Stimulated activated CD4-positive, alpha-beta T cell treated with anti-CD3 and anti-CD28 coated beads, Interleukin-1b, Interleukin-23, amount 100 ng/mL, for 48 hours (primary cell): Measurements from ENCODE around the gene ZC3H7A.

Experiments used
- DNase-seq: peaks from one replicate; pipeline ENCODE4 v3.0.0-alpha.2; 2020

The ZC3H7A gene

DNA sequence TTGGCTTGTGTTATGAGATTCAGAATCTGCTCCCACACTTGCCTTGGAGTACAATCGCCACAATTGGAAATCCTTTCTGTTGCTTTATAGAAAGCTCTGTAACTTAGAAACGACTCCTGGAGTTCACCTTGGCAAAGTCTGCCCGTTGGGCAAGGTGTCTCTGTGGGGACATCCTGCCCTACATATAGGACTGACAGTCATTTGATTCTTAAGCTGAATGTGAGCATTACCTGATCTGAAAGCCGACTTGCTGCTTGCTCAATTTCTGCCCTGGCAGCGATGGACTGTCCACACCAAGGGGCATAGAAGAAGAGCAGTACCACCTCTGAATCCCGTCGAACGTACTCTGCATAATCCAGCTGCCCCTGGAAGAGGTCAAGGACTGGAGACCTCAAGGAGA is 61.3 kb downstream of the ZC3H7A start:
- DNase-seq, result no peak

DNA sequence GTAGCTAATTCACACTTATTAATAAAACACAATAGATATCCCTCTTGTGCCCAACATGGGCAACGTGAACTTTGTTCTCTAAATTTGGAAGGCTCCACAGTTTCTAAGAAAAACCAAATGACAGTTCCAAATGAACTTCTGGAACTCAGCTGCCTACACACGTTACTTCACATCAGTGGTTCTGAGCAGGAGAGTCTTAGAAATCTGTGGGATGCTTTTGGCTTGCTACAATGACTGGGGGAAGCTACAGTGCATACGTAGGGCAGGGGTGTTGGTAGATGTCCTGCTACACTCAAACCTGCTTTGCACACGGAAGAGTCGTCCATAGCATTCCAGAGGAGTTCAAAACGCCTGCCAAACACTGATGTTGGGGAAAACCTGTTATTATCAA is 62.4 kb downstream of the ZC3H7A start:
- DNase-seq, result no peak

DNA sequence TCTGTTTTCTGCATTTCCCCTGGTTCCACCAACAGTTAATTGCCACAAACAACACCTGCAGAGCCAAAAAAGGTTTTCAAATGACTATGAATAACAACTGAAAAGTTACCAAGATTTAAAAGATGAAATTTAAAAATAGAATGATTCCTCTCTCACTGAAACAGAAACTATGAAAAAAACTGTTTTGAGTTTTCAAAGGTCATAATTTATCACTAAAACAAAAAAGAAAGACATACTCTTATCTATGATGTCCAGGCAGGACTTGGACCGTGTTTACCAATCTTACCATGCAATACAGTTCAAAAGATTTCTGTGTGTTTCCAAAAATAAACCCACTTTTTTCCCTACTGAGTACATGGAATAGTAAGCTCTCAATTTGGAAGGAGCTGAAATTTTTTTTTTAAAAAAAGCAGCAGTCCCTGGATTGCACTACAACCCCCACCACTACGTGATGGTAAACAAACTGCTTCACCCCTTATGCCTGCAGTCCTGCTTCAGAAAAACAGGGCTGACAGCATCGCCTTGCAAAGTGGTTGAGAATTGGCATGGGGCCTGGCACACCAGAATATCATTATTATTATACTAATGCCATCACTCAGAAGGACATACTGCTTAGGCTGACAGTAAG is 62.9 kb downstream of the ZC3H7A start:
- no peak for DNase-seq

DNA sequence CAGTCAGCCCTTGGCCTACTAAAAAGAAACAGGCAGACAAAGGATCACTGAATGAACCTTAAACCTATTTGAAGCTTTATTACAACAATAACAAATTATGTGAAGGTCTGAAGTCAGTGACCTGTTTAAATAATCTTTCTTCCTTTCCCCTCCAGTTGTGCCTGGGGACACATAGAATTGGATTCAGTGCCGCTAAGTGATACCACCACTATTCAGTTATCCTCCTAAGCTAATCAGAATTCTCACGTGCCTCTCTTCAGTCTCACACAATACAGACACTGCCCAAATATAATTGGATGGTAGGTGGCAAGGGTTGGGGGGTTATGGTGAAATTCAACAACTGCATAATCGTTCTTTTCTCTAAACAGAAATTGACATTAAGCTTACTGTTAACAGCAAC is 65.8 kb downstream of the ZC3H7A start:
- no peak for DNase-seq

DNA sequence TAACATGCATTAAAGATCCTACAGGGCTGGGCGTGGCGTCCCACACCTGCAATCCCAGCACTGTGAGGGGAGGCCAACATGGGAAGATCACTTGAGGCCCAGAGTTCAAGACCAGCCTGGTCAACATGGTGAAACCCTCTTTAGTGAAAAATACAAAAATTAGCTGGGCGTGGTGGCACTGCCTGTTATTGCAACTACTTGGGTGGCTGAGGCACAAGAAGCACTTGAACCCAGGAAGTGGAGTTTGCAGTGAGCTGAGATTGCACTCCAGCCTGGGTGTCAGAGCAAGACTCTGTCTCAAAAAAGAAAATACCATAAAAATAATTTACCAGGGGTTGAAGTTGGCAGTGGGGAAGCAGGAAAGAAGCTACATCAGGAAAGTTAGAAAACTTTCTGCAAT is 67.3 kb downstream of the ZC3H7A start:
- no peak for DNase-seq

GRCh38 chr16:11727796-11728543 is 69.1 kb downstream of the ZC3H7A start:
- no peak for DNase-seq

DNA sequence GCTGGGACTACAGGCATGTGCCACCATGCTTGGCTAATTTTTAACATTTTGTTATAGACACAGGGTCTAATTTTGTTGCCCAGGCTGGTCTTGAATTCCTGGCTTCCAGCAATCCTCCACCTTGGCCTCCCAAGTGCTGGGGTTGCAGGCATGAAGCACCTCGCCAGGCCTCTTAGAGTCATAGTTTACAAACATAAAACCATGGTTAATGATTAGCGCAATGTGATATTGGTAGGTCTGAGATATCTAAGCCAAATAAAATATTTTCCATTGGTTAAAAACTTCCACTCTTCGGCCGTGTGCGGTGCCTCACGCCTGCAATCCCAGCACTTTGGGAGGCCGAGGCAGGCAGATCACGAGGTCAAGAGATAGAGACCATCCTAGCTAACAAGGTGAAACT is 71.0 kb downstream of the ZC3H7A start:
- no peak for DNase-seq

DNA sequence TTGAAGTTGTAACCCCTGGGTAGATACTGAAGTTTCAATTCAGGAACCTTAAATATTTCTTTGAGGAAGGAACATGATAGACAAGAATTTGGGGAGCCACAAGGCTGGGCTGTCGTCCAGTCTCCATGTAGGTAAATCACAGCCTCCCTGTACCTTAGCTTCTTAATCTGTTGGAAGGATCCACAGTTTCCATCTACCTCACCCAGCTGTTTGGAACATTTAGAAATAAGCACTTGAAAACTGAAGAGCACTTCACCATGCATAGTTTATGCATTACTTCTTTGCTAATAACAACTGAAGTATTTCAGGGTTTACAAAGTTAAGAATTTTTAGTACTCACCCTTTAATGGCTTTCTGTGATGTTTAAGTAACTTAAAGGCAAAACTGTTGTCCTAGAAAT is 71.6 kb downstream of the ZC3H7A start:
- no peak for DNase-seq

GRCh38 chr16:11722468-11722808 is 74.6 kb downstream of the ZC3H7A start:
- DNase-seq, result no peak

DNA sequence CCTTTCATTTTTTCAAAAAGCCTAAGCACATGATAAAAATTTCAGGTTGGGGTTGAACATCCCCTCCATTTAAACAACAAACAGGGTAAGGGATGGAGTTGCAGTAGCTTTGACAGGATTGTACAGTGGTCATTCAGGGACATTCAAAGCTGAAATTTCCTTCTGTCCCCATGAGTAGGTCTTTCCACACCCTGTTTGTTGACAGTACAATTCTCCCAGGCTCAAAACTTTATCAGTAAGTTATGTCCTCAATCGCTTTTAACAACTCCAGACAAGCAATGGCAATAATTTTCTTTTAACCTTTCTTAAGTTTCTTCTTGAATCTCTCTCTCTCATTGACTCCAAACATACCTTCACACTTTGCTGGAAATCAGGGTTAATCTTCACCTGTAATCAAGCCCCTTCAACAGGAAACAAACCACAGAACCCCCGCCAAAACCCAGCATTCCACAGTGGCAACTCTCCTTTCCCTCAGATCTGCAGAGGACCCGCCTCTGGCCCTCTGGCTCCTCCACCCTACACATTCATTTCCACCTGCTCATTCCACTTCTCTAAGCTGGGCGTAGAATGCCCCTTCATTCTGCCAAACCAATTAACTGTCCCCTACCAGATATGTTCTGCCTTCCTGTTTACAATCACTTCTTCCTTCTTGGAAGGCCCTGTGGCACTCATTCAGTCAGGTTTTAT is 75.1 kb downstream of the ZC3H7A start:
- no peak for DNase-seq

DNA sequence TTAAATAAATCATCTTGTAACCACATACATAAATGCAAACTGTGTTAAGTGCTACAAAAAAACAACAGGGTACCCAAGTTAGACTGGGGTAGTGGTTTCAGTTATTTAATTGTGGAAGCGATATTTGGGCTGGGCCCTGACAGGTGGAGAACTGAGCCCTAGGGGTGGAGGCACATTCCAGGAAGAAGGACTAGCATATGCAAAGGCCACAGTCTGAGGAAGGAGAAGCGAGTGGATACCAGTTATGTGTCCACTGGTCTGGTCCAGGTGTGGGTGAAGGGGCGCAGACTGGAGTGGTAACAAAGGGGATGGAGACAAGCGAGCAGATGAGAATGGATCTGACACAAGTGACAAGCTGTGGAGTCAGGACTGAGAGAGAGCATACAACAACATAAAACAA is 77.3 kb downstream of the ZC3H7A start:
- no peak for DNase-seq

DNA sequence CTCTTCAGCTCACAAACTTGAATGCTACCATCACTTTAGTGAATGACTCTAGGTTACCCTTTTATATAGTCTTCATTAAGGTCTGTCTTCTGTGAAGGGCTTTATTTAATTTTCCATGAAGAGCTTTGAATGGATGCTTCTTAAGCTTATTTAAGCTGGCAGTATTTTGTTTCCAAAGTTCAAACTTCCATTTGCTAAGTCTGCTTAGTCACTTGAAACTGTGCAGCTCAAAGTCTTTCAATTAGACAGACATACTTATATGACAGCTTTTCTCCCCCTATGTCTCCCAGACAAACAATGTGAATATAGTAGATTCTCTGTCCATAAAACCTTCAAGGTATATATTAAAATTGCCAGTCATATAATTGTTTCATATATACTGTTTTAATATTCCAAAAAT is 77.9 kb downstream of the ZC3H7A start:
- no peak for DNase-seq

DNA sequence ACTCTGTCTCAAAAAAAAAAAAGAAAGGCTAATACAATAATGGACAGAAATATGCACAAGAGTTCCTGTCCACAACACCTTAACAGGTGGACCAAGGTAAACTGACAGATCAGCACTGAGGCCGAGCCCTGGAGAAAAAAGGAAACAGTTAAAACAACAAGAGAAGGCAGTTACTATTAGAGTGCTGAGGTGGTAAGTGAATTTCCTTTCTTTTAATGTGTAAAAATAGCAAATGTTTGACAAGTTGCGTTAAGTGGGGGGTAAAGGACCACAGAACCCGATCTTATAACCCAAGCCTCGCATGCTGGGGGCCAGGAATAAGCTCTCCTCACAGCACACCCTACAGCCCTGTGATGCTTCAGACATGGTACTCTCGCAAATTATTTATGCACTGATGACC is 79.2 kb downstream of the ZC3H7A start:
- no peak for DNase-seq

DNA sequence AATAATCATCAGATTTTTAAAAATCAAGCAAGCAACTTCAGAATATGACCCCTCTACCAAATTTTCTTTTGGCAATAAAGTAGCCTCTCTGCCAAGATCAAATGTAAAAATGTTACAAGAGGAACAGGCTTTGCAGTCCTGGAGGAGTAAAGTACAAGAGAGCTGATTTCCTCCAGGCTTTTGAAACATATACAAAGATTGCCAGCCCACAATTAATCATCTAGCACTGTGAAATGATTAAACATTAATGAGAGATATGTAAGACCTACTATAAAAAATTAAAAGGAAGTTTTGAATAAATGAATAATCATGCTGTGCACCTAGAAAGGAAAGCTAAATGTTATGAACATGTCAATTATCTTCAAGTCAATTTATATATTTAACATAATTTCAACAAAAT is 80.7 kb downstream of the ZC3H7A start:
- no peak for DNase-seq

GRCh38 chr16:11715246-11715947 is 81.7 kb downstream of the ZC3H7A start:
- no peak for DNase-seq

DNA sequence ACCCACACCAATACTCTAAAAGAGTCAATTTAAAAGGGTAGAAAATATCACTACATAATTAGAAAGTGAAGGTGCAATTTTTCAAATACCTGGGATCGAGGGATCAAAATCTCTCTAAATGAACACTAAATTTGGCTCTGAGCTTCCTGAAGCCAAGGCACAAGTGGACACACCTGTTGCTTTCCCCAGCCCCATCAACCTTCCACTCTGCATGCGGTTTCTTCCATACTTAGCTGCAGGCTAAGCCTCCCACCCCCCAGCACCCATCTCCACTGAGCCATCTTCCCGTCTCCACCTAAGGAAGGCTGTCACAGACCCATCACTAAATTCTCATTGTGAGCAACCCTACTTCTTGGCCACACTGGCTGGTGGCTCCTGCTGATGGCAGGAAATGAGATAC is 84.9 kb downstream of the ZC3H7A start:
- no peak for DNase-seq

DNA sequence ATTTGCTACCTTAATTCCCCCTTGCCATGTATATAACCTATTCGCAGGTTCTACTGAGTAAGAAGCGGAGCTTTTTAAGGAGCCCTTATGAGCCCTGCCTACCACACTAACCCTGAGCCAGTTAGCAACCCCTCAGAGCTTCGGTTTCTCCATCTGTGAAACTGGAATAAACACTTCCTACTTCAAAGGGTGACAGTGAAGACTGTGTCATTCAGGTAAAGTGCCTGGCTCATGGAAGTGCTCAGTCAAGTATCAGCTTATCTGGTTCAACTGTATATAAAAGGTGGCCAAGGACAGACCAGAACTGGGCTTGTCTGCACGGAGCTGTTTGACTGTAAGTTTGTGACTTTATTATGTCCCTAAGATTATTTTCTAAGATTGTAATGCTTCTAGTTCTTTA is 85.4 kb downstream of the ZC3H7A start:
- no peak for DNase-seq

- DNase-seq, result no peak
These were observed 88.6 kb downstream of the ZC3H7A start for GRCh38 chr16:11708421-11708820.

DNA sequence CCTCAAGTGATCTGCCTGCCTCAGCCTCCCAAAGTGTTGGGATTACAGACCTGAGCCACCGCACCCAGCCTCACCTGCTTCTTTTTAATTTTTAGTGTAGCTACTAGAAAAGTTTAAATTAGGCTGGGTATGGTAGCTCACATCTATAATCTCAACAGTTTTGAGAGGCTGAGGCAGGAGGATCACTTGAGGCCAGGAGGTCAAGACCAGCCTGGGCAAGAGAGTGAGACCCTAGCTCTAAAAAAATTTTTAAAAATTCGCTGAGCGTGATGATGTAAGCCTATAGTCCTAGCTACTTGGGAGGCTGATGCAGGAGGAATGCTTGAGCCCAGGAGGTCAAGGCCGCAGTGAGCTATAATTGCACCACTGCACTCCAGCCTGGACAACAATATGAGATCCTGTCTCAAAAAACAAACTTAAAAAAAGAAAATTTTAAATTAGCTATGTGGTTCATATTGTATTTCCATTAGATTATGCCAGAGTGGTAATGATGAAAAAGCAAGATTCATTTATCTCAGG is 89.3 kb downstream of the ZC3H7A start:
- DNase-seq, result no peak

- DNase-seq, result no peak
These were observed 90.8 kb downstream of the ZC3H7A start for GRCh38 chr16:11706180-11706742.

- no peak for DNase-seq
These were observed 91.6 kb downstream of the ZC3H7A start for GRCh38 chr16:11705311-11706025.
